Amygdala (tissue), 56 donors: Measurements from ENCODE around the gene ZNF761.
"Not testable (repeated sequence)": the region's sequence is repeated elsewhere in the genome, so short reads cannot be mapped to it uniquely, and the experiment has no call there.

ENCODE experiments used
- DNase-seq, 56 donors: peaks; one replicate each; lab custom pipeline; 2025; lab: John Stamatoyannopoulos, UW

The ZNF761 gene

GRCh38 chr19:53447196-53447595 lies 15.4 kb downstream of the ZNF761 start:
- DNase-seq = not testable (repeated sequence)

- DNase-seq = no peak
Measured at GRCh38 chr19:53455828-53456227, 24.0 kb downstream of the ZNF761 start.

- not testable (repeated sequence) for DNase-seq
Measured at GRCh38 chr19:53460131-53460721, 28.4 kb downstream of the ZNF761 start.

- DNase-seq = no peak
Measured at GRCh38 chr19:53461866-53462265, 30.1 kb downstream of the ZNF761 start.

GRCh38 chr19:53462861-53463260 lies 31.1 kb downstream of the ZNF761 start:
- DNase-seq = peak in 5 of 56 donors; percentile 11 to 35 (median 33)

GRCh38 chr19:53463263-53463662 lies 31.5 kb downstream of the ZNF761 start:
- DNase-seq = peak; percentile 3 to 92 (median 72)

- DNase-seq = peak in 8 of 56 donors; percentile 2 to 46 (median 23)
Measured at GRCh38 chr19:53466726-53467484, 35.1 kb downstream of the ZNF761 start.

GRCh38 chr19:53467485-53468262 lies 35.9 kb downstream of the ZNF761 start, which contains the start of gene ZNF813:
ZNF813 (plus strand) TSS chr19:53467733; CDS start chr19:53483823, 16,090 bp downstream.
- DNase-seq = peak; percentile 19 to 97 (median 84)

- not testable (repeated sequence) for DNase-seq
Measured at GRCh38 chr19:53468628-53469027, 36.8 kb downstream of the ZNF761 start.

- no peak for DNase-seq
Measured at GRCh38 chr19:53471916-53472315, 40.1 kb downstream of the ZNF761 start.

- not testable (repeated sequence) for DNase-seq
Measured at GRCh38 chr19:53474832-53475231, 43.0 kb downstream of the ZNF761 start.

GRCh38 chr19:53475470-53475869 lies 43.7 kb downstream of the ZNF761 start:
- DNase-seq = not testable (repeated sequence)

- not testable (repeated sequence) for DNase-seq
Measured at GRCh38 chr19:53483751-53484150, 52.0 kb downstream of the ZNF761 start.

- DNase-seq = no peak
Measured at GRCh38 chr19:53485046-53486004, 53.5 kb downstream of the ZNF761 start.

- no peak for DNase-seq
Measured at GRCh38 chr19:53492153-53492552, 60.4 kb downstream of the ZNF761 start.

- not testable (repeated sequence) for DNase-seq
Measured at GRCh38 chr19:53497311-53498023, 65.7 kb downstream of the ZNF761 start.

GRCh38 chr19:53498024-53498395 lies 66.2 kb downstream of the ZNF761 start:
- DNase-seq = not testable (repeated sequence)

- peak in 2 of 56 donors; percentile 4 to 6 for DNase-seq
Measured at GRCh38 chr19:53503151-53503550, 71.4 kb downstream of the ZNF761 start.

- DNase-seq = peak in 13 of 56 donors; percentile 2 to 54 (median 12)
Measured at GRCh38 chr19:53503671-53504364, 72.0 kb downstream of the ZNF761 start.
